Measurements from ENCODE around the gene PTPRN2.
"Not testable (repeated sequence)": the region's sequence is repeated elsewhere in the genome, so short reads cannot be mapped to it uniquely, and the experiment has no call there.

The PTPRN2 gene

DNA sequence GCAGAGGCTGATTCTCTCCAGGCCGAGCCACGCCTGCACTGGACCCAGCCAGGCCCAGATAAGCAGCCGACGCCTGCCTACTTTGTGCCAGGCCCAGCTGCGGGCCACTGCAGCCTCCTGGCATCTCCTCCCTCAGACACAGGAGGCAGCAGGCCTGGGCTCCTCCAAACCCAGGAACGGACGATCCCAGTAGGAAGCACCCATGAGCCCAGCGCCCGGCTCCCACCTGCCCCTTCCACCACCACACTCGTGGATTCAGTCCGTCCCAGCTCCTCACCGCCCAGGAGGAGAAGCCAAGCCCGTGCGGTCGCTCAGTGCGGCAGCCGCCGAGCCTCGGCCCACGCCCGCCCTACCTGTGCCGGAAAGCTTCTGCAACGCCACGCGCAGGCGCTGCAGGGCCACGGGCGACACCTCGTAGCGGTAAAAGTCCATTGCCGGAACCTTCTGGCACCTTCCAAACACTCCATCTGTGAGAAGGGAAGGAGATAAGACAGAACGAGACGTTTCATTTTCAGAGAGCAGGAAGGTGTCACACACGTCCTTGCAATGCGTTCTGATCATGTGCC lies 271.1 kb downstream of the PTPRN2 start:
- no peak overlapping the region for H3K9ac ChIP-seq (ENCODE audit: low read depth, low read length)
- no peaks in the 10 kb centered on the region for H3K4me1 ChIP-seq (ENCODE audit: insufficient read depth, low read length)
- H3K36me3 ChIP-seq (ENCODE audit: insufficient read depth, low read length) = no peaks in the 10 kb centered on the region
- H3K9me3 ChIP-seq (ENCODE audit: control insufficient read depth, insufficient read depth, low read length) = peaks cover 6% of the 10 kb centered on the region

DNA sequence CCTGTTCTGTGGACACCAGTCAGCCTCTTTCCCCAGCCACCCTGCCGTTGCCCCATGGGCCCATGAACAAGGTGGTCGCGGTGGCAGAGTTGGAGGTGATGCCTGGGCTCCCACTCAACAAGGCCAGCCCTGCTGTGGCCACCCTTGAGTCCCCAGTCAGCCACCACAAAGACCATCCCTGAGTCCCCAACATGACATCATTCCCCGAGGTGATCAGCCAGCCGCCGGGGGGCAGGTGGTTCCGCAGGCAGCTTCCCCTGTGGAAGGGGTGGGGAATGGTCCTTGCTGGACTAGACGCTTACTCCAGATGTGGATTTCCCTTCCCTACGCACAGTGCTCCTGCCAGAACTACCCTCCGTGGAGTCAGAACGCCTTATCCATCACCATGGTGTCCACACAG lies 271.7 kb downstream of the PTPRN2 start:
- Histone ChIP-seq H3K9ac (ENCODE audit: low read depth, low read length) (no peak overlapping the region), H3K9me3 (ENCODE audit: control insufficient read depth, insufficient read depth, low read length) (peaks cover 6% of the 10 kb centered on the region), H3K36me3 (ENCODE audit: insufficient read depth, low read length) (no peaks in the 10 kb centered on the region), H3K4me1 (ENCODE audit: insufficient read depth, low read length) (no peaks in the 10 kb centered on the region)

DNA sequence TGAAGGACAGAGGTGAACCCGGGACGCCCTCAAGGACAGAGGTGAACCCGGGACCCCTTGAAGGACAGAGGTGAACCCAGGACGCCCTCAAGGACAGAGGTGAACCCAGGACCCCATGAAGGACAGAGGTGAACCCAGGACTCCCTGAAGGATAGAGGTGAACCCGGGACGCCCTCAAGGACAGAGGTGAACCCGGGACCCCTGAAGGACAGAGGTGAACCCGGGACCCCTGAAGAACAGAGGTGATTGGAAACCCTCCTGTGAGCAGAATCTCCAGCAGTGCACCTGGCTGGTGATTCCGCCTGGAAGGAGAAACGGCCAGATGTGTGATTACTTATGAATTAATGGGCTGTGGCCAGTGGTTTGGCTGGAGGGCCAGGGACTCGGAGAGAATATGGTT lies 272.3 kb downstream of the PTPRN2 start:
- Histone ChIP-seq H3K4me1 (ENCODE audit: insufficient read depth, low read length) (no peaks in the 10 kb centered on the region), H3K9me3 (ENCODE audit: control insufficient read depth, insufficient read depth, low read length) (peaks cover 6% of the 10 kb centered on the region), H3K9ac (ENCODE audit: low read depth, low read length) (no peak overlapping the region), H3K36me3 (ENCODE audit: insufficient read depth, low read length) (no peaks in the 10 kb centered on the region)

DNA sequence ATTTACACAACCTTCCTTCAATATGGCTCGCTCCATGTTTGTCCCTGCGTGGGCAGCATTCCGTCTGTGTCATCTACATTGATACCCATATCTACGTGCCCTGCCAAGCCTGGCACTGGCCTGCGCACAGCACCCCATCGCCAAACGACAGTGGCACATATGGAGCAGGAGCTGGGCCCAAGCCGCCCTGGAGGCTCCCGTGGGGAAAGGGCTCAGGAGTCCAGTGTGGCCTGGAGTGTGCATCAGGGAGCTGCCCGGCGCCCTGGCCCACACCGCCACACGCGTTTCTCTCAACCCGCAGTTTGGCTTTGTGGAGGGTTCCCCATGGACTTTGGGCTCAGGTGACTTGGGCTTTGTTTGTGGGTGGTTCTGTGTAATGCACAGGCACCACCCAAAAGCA lies 273.2 kb downstream of the PTPRN2 start:
- Histone ChIP-seq H3K4me1 (ENCODE audit: insufficient read depth, low read length) (no peaks in the 10 kb centered on the region), H3K9ac (ENCODE audit: low read depth, low read length) (no peak overlapping the region), H3K36me3 (ENCODE audit: insufficient read depth, low read length) (no peaks in the 10 kb centered on the region), H3K9me3 (ENCODE audit: control insufficient read depth, insufficient read depth, low read length) (peaks cover 13% of the 10 kb centered on the region)

DNA sequence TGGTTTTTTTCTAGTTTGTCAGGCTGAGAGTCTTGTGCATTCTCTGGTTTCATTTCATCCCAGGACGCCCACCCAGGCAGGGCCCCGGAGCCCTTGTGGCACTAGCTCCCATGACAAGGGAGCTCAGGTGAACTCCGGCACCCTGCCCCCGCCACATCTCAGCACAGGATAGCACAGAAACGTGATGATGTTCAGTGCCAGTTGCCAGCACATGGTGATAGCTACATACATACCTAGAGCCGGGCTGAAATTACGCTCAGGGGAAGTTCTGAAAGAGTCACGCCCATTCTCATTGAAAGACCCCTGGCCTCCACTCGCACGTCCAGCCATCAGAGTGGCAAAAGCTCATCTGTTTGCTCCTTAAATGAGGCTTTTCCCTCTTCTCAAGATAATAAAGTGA lies 273.7 kb downstream of the PTPRN2 start:
- no peak overlapping the region for H3K9ac ChIP-seq (ENCODE audit: low read depth, low read length)
- no peaks in the 10 kb centered on the region for H3K36me3 ChIP-seq (ENCODE audit: insufficient read depth, low read length)
- peaks cover 13% of the 10 kb centered on the region for H3K9me3 ChIP-seq (ENCODE audit: control insufficient read depth, insufficient read depth, low read length)
- no peaks in the 10 kb centered on the region for H3K4me1 ChIP-seq (ENCODE audit: insufficient read depth, low read length)

DNA sequence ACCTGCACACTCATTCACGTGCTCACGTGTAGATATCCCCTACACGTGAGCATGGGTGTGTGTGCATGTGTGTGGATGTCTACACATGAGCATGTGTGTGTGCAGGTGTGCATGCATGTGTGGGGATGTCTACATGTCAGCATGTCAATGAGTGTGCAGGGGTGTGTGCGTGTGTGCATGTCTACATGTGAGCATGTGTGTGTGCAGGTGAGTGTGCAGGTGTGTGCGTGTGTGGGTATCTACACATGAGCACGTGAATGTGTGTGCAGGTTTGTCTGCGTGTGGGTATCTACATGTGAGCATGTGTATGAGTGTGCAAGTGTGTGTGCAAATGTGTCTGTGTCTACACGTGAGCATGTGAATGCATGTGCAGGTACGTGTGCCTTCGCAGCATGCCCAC lies 274.8 kb downstream of the PTPRN2 start:
- Histone ChIP-seq H3K36me3 (ENCODE audit: insufficient read depth, low read length) (no peaks in the 10 kb centered on the region), H3K4me1 (ENCODE audit: insufficient read depth, low read length) (no peaks in the 10 kb centered on the region), H3K9me3 (ENCODE audit: control insufficient read depth, insufficient read depth, low read length) (peaks cover 13% of the 10 kb centered on the region), H3K9ac (ENCODE audit: low read depth, low read length) (no peak overlapping the region)

DNA sequence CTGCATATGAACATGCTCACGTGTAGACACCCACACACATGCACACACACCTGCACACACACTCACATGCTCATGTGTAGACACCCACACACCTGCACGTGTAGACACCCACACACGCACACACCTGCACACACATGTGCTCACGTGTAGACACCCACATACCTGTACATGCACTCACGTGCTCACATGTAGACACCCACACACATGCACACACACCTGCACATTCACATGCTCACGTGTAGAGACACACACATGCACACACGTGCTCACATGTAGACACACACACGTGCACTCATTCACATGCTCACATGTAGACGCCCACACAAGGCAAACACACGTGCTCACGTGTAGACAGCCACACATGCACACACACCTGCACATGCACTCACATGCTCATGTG lies 275.8 kb downstream of the PTPRN2 start:
- Histone ChIP-seq H3K9ac (ENCODE audit: low read depth, low read length) (no peak overlapping the region), H3K4me1 (ENCODE audit: insufficient read depth, low read length) (no peaks in the 10 kb centered on the region), H3K36me3 (ENCODE audit: insufficient read depth, low read length) (no peaks in the 10 kb centered on the region), H3K9me3 (ENCODE audit: control insufficient read depth, insufficient read depth, low read length) (peaks cover 13% of the 10 kb centered on the region)

DNA sequence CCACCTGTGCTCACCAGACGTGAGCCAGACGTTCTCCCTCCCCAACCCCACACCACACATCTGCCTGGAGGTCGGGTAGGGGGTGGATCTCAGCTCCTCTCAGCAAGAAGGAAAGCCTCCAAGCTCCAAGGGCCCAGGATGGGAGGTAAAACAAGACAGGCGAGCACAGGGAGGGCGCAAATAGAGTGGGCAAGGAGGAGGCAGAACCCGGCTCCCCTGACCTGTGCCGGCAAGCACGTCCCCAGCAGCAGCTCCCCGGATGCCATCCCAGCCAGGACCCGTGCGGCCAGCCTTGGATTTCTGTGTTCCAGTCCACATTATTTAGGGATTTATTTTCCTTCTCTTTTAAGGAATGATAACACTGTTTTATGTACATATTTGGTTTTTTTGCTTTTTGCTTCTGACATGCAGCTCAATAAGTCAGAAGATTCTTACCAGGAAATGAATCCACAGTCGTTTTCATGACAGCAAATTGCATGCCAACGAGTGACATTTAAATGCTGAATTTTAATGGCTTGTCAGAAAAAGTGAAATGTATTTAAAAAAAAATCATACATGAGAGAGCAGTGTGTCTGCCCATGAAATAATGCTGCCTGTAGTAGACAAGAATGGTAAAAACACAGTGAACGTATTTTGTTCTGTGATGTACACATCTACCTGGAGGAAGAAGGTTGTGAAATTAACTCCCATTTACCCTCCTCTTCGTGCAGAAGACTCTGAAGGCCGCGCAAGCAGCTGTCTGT lies 276.5 kb downstream of the PTPRN2 start:
- Histone ChIP-seq H3K4me1 (ENCODE audit: insufficient read depth, low read length) (no peaks in the 10 kb centered on the region), H3K36me3 (ENCODE audit: insufficient read depth, low read length) (no peaks in the 10 kb centered on the region), H3K9me3 (ENCODE audit: control insufficient read depth, insufficient read depth, low read length) (peaks cover 13% of the 10 kb centered on the region), H3K9ac (ENCODE audit: low read depth, low read length) (no peak overlapping the region)

DNA sequence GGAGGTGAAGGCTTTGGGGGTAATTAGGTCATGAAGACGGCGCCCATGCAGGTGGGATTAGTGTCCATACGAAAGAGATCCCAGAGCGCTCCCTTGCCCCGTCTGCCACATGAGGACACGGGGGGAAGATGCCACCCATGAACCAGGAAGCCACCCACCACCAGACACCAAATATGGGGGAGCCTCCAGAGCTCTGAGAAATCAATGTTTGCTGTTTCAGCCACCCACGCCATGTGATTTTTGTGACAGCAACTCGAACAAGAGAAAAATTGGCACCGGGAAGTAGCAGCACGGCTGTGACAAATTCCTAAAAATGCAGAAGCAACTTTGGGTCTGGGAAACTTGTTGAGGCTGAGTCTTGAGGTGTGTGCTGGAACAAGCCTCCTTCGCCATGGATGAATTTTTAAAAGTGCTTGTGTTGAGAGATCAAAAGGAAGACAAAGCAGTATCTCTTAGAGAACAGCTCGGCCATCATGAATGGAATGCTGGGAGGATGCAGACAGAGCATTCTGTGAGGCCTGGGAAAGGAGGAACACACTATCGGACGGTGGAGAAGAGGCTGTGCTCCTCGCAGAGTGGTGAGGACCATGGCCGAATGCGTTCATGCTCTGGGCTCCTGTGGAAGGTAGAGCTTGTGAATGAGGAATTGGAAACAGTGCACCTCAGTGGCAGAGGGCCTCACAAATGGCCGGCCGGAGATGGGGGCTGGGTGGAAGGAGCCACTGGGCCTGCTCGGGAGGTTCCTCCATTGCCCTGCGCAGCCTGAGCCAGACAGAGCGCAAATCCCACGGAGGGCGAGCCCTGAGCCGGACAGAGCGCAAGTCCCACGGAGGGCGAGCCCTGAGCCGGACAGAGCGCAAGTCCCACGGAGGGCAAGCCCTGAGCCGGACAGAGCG lies 277.5 kb downstream of the PTPRN2 start:
- H3K4me1 ChIP-seq (ENCODE audit: insufficient read depth, low read length) = no peaks in the 10 kb centered on the region
- no peaks in the 10 kb centered on the region for H3K36me3 ChIP-seq (ENCODE audit: insufficient read depth, low read length)
- H3K9me3 ChIP-seq (ENCODE audit: control insufficient read depth, insufficient read depth, low read length) = peaks cover 6% of the 10 kb centered on the region; the same call in 1 of the 2 replicates
- no peak overlapping the region for H3K9ac ChIP-seq (ENCODE audit: low read depth, low read length)

DNA sequence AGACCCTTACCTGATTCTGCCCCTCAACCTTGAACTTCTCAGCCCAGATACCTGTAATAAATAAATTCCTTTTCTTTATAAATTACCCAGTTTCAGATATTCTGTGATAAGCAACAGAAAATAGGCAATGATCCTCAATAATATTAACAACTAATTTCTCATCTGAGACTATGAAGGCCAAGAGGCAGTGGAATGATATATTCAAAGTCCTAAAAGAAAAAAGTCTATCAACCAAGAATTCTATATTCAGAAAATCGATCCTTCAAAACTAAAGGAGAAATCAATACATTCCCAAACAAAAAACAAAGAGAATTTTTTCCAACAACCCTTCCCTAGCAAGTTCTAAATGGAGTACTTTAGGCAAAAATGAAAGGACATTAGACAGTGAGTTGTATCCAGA lies 279.6 kb downstream of the PTPRN2 start:
- H3K9me3 ChIP-seq (ENCODE audit: control insufficient read depth, insufficient read depth, low read length) = peaks cover 6% of the 10 kb centered on the region; the same call in 1 of the 2 replicates
- no peaks in the 10 kb centered on the region for H3K4me1 ChIP-seq (ENCODE audit: insufficient read depth, low read length)
- H3K9ac ChIP-seq (ENCODE audit: low read depth, low read length) = no peak overlapping the region
- no peaks in the 10 kb centered on the region for H3K36me3 ChIP-seq (ENCODE audit: insufficient read depth, low read length)

DNA sequence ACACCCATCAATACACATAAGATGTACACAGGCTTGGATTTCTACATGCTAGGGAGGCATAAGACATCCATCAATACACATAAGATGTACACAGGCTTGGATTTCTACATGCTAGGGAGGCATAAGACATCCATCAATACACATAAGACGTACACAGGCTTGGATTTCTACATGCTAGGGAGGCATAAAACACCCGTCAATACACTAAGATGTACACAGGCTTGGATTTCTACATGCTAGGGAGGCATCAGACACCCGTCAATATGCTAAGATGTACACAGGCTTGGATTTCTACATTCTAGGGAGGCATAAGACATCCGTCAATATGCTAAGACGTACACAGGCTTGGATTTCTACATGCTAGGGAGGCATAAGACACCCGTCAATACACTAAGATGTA lies 283.6 kb downstream of the PTPRN2 start:
- H3K9me3 ChIP-seq (ENCODE audit: control insufficient read depth, insufficient read depth, low read length); H3K36me3 ChIP-seq (ENCODE audit: insufficient read depth, low read length); H3K4me1 ChIP-seq (ENCODE audit: insufficient read depth, low read length); H3K9ac ChIP-seq (ENCODE audit: low read depth, low read length): not testable (repeated sequence)

DNA sequence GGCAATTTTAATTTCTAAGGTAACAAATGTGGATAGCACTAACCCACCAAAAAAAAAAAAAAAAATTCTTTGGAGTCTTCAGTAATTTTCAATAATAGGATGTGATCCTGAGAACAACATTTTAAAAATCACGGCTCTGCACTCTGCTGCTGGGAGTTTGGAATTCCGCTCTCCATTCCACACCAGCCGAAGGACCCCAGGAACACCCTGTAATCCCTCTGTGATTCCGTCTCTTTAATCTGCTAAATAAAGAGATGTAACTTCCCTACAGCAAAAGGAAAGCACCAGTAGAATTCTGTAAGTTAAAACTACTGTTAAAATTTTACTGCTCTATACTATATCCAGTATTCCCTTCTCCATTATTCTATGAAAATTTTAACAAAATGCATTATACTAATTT lies 284.5 kb downstream of the PTPRN2 start:
- H3K36me3 ChIP-seq (ENCODE audit: insufficient read depth, low read length) = no peaks in the 10 kb centered on the region
- no peaks in the 10 kb centered on the region for H3K4me1 ChIP-seq (ENCODE audit: insufficient read depth, low read length)
- no peaks in the 10 kb centered on the region for H3K9me3 ChIP-seq (ENCODE audit: control insufficient read depth, insufficient read depth, low read length)
- H3K9ac ChIP-seq (ENCODE audit: low read depth, low read length) = no peak overlapping the region

DNA sequence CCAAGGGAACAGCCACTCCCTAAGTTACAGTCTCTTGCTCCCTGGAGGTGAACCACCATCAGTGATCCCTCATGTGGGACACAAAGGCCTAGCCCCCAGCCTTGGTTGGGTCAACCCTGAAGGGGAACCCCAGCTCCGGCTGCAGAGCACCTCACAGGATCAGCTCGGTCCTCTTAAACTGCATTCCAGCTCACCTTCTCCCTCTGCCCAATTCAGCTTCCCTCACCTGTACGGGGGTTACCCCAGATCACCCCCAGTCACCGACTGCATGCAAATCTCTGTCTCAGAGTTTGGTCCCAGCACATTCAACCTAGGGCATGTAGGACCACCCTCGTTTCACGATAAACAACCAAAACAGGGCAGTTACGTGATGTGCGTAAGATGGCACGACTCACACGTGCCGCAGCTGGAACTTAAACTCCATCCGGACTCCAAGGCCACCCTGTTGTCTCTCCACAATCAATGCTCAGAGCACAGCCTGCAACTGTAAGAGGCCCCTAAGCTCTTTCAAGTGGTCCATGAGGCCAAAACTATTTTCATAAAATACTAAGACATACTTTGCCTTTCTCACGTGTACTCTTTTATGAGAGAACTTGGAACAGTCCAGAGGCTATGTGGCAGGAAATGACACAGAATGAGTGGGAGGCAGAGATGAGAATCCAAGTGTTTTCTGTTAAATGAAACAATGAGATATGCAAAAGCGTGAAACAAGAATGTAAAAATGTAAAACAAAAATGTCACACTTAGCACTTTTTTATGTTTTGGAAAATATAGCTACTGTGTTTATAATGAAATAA lies 285.2 kb downstream of the PTPRN2 start:
- Histone ChIP-seq H3K4me1 (ENCODE audit: insufficient read depth, low read length) (no peaks in the 10 kb centered on the region), H3K9me3 (ENCODE audit: control insufficient read depth, insufficient read depth, low read length) (no peaks in the 10 kb centered on the region), H3K9ac (ENCODE audit: low read depth, low read length) (no peak overlapping the region), H3K36me3 (ENCODE audit: insufficient read depth, low read length) (no peaks in the 10 kb centered on the region)

DNA sequence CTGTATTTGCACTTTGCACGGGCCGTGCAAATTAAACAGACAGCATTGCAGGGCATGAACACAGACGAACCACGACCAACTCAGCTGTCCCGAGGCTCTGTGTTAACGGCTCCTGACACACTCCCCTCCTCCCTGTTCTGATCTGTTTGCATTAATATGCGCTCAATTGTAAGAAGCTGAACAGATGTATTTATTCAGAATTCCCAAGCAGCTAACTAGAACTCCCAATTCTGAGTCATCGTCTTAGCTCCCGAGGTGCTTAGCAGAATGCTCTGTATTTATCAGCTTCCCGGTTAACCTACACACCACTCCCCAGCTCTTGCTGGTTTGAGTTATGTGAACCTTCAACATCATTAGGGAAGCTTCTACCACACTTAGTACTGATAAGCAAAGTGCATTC lies 286.4 kb downstream of the PTPRN2 start:
- H3K36me3 ChIP-seq (ENCODE audit: insufficient read depth, low read length) = no peaks in the 10 kb centered on the region
- no peaks in the 10 kb centered on the region for H3K4me1 ChIP-seq (ENCODE audit: insufficient read depth, low read length)
- no peak overlapping the region for H3K9ac ChIP-seq (ENCODE audit: low read depth, low read length)
- no peaks in the 10 kb centered on the region; the same call in 1 of the 2 replicates for H3K9me3 ChIP-seq (ENCODE audit: control insufficient read depth, insufficient read depth, low read length)

Data from ES-I3 (cell line).